GM06990 (cell line): ENCODE results near the gene FBN1.

Source experiments
- DNase-seq: peaks from one replicate; pipeline ENCODE4 v3.0.0-alpha.2; 2011; ENCODE audit not compliant: insufficient read length; ENCODE audit errors: extremely low read depth
- H3K27me3 ChIP-seq: replicated peaks from 2 replicates; pipeline ENCODE4 v1.6.0; 2011; ENCODE audit warnings: low read length; ENCODE audit not compliant: control insufficient read depth, insufficient read depth
- H3K36me3 ChIP-seq: 2 replicates; pipeline ENCODE4 v1.5.1; 2011; ENCODE audit warnings: low read length; ENCODE audit not compliant: control insufficient read depth, insufficient read depth
- H3K4me3 ChIP-seq: replicated peaks from 2 replicates; pipeline ENCODE4 v1.5.1; 2011; ENCODE audit warnings: low read depth, mild to moderate bottlenecking, control low read depth, low read length
- CTCF ChIP-seq: IDR thresholded peaks from 2 replicates; pipeline ENCODE4 v1.5.1; 2011; ENCODE audit warnings: low read length, control low read depth, mild to moderate bottlenecking, inconsistent platforms; ENCODE audit not compliant: insufficient read depth, poor library complexity, severe bottlenecking

FBN1 gene

GRCh38 chr15:48674876-48675275 lies 29.4 kb upstream of the FBN1 start:
- Histone ChIP-seq H3K27me3 (no peaks in the 10 kb centered on the region), H3K4me3 (no peak overlapping the region), H3K36me3 (no peaks in the 10 kb centered on the region)
- TF ChIP-seq CTCF = no peak
- no peak for DNase-seq

- Histone ChIP-seq H3K27me3 (no peaks in the 10 kb centered on the region), H3K4me3 (no peak overlapping the region), H3K36me3 (no peaks in the 10 kb centered on the region)
- no peak for DNase-seq
- no peak for TF ChIP-seq CTCF
These were observed 26.7 kb upstream of the FBN1 start for GRCh38 chr15:48672206-48672605.

GRCh38 chr15:48671103-48672022 lies 25.9 kb upstream of the FBN1 start:
- no peaks in the 10 kb centered on the region for H3K27me3 ChIP-seq
- H3K4me3 ChIP-seq = no peak overlapping the region
- DNase-seq = no peak
- no peaks in the 10 kb centered on the region for H3K36me3 ChIP-seq
- no peak for TF ChIP-seq CTCF

- no peaks in the 10 kb centered on the region for H3K36me3 ChIP-seq
- H3K4me3 ChIP-seq = no peak overlapping the region
- no peaks in the 10 kb centered on the region for H3K27me3 ChIP-seq
- no peak for TF ChIP-seq CTCF
- DNase-seq = no peak
These were observed 22.2 kb upstream of the FBN1 start for GRCh38 chr15:48667701-48668100.

GRCh38 chr15:48664436-48664835 lies 18.9 kb upstream of the FBN1 start:
- DNase-seq = no peak
- H3K4me3 ChIP-seq = no peak overlapping the region
- no peaks in the 10 kb centered on the region for H3K27me3 ChIP-seq
- H3K36me3 ChIP-seq = no peaks in the 10 kb centered on the region
- no peak for TF ChIP-seq CTCF
